ENCODE measurements around the gene COA1. TPM values are rescaled to one million over a fixed set of nuclear protein-coding genes. Genes with fewer than 3 reads are reported as not detected.
"Not testable (repeated sequence)": the region's sequence is repeated elsewhere in the genome, so short reads cannot be mapped to it uniquely, and the experiment has no call there.

Gene COA1, protein sequence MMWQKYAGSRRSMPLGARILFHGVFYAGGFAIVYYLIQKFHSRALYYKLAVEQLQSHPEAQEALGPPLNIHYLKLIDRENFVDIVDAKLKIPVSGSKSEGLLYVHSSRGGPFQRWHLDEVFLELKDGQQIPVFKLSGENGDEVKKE
- 10 to 100 TPM; 31.8 to 53.2 (median 39.8) TPM for total RNA-seq

DNA sequence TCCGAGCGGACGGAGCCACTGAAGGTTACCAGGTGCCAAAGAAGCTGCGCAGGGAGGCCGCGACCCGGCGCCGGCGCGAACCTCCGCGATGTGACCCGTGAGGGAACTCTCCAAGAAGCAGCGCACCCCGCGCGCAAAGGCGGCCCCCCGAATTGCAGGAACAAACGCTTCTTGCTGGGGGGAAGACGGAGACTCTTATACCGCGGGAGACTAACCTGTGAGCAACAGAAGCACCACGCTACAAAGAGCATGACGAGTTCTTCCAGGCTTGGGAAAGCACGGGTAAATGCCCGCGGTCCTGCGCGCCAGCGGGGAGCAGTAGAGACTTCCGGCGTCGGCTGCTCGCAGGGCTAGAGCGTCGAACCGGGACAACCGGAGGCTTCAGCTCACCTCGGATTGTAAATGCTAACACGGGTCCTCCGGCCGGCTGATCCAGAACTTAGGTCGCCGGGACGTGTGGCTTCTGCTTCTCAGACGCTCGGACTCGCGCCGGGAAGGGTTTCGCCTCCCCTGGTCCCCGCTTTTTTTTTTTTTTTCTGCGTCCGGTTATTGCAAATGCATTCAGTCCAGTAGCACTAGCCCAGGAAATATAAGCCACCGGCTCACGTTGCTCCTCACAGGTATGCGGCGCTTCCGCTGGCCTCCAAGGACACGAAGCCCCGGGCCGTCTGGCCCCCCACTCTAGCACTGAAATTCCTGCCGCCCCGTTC is at the start of gene COA1:
COA1 (minus strand) TSS at position 310 of the 710 bp plus-strand sequence. CDS start 80,909 bp downstream, outside the sequence.
- WGBS, 2 donors (ENCODE audit: low coverage in 1 of 2) = 0 to 1% methylated on average over 18 to 66 of the region's 66 CpGs
- peaks cover 0 to 41% (median 14%) of the 10 kb centered on the region in 4 donors for H3K4me1 ChIP-seq
- intact Hi-C loops (cut with DNase I; ENCODE audit: low total_unique reads) (loop anchor here (10.0 kb wide), 1 partner anchor 105 kb away; no protein-coding TSS in a partner anchor), in situ Hi-C loops (cut with MboI; ENCODE audit: low pct_ligation_motif_present in 1 of 4, low pct_unique_long_range_greater_than_20kb in 1 of 4, low sequenced_read_pairs in 3 of 4) (loop anchor here in 1 of 4 donors (25.0 kb wide), 1 partner anchor 108 kb away; no protein-coding TSS in a partner anchor)
- TF ChIP-seq EP300 (IDR thresholded peaks at IDR 0.05; ENCODE audit: low read depth) (no peak), POLR2AphosphoS5 (IDR thresholded peaks at IDR 0.05) (peak; percentile 47 to 71 (median 61)), POLR2A (IDR thresholded peaks at IDR 0.05) (peak; percentile 55)
- TF ChIP-seq, protein P1, sequence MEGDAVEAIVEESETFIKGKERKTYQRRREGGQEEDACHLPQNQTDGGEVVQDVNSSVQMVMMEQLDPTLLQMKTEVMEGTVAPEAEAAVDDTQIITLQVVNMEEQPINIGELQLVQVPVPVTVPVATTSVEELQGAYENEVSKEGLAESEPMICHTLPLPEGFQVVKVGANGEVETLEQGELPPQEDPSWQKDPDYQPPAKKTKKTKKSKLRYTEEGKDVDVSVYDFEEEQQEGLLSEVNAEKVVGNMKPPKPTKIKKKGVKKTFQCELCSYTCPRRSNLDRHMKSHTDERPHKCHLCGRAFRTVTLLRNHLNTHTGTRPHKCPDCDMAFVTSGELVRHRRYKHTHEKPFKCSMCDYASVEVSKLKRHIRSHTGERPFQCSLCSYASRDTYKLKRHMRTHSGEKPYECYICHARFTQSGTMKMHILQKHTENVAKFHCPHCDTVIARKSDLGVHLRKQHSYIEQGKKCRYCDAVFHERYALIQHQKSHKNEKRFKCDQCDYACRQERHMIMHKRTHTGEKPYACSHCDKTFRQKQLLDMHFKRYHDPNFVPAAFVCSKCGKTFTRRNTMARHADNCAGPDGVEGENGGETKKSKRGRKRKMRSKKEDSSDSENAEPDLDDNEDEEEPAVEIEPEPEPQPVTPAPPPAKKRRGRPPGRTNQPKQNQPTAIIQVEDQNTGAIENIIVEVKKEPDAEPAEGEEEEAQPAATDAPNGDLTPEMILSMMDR (IDR thresholded peaks at IDR 0.05) = peak in 3 of 5 experiments; percentile 16 to 41 (median 20)
- DNase-seq = peak; percentile 88
- no peaks in the 10 kb centered on the region for H3K27me3 ChIP-seq
- peak within 1 kb of the TSS; percentile 82 to 88 (median 86) for H3K27ac ChIP-seq
- H3K4me3 ChIP-seq = peak within 1 kb of the TSS; percentile 17 to 82 (median 60)
- no peaks in the 10 kb centered on the region for H3K9me3 ChIP-seq
- no peaks in the 10 kb centered on the region for H3K36me3 ChIP-seq

DNA sequence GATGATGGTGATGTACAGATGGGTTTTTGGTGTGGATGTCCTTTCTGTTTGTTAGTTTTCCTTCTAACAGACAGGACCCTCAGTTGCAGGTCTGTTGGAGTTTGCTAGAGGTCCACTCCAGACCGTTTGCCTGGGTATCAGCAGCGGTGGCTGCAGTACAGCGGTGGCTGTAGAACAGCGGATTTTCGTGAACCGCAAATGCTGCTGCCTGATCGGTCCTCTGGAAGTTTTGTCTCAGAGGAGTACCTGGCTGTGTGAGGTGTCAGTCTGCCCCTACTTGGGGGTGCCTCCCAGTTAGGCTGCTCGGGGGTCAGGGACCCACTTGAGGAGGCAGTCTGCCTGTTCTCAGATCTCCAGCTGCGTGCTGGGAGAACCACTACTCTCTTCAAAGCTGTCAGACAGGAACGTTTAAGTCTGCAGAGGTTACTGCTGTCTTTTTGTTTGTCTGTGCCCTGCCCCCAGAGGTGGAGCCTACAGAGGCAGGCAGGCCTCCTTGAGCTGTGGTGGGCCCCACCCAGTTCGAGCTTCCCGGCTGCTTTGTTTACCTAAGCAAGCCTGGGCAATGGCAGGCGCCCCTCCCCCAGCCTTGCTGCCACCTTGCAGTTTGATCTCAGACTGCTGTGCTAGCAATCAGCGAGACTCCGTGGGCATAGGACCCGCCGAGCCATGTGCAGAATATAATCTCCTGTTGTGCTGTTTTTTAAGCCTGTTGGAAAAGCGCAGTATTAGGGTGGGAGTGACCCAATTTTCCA is 49.1 kb upstream of the COA1 start:
- 82% methylated on average over 14 of the region's 18 CpGs; no CpG with 5 or more reads in 1 of the 2 donors for WGBS, 2 donors (ENCODE audit: low coverage in 1 of 2)
- H3K36me3 ChIP-seq; DNase-seq; H3K4me3 ChIP-seq; H3K9me3 ChIP-seq; H3K27me3 ChIP-seq; intact Hi-C loops (cut with DNase I; ENCODE audit: low total_unique reads); in situ Hi-C loops (cut with MboI; ENCODE audit: low pct_ligation_motif_present in 1 of 4, low pct_unique_long_range_greater_than_20kb in 1 of 4, low sequenced_read_pairs in 3 of 4): not testable (repeated sequence)
- H3K4me1 ChIP-seq = peaks cover 0 to 24% (median 8%) of the 10 kb centered on the region in 4 donors
- H3K27ac ChIP-seq = peak overlapping the region in 2 of 4 donors; percentile 13 to 25

DNA sequence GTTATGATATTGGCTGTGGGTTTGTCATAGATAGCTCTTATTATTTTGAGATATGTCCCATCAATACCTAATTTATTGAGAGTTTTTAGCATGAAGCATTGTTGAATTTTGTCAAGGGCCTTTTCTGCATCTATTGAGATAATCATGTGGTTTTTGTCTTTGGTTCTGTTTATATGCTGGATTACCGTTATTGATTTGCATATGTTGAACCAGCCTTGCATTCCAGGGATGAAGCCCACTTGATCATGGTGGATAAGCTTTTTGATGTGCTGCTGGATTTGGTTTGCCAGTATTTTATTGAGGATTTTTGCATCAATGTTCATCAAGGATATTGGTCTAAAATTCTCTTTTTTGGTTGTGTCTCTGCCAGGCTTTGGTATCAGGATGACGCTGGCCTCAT is 45.9 kb upstream of the COA1 start:
- in situ Hi-C loops (cut with MboI; ENCODE audit: low pct_ligation_motif_present in 1 of 4, low pct_unique_long_range_greater_than_20kb in 1 of 4, low sequenced_read_pairs in 3 of 4); H3K27ac ChIP-seq; intact Hi-C loops (cut with DNase I; ENCODE audit: low total_unique reads); DNase-seq; H3K4me3 ChIP-seq; H3K27me3 ChIP-seq; H3K9me3 ChIP-seq; H3K36me3 ChIP-seq; H3K4me1 ChIP-seq: not testable (repeated sequence)
- 94 to 100% methylated on average over 1 to 2 of the region's 2 CpGs for WGBS, 2 donors (ENCODE audit: low coverage in 1 of 2)

DNA sequence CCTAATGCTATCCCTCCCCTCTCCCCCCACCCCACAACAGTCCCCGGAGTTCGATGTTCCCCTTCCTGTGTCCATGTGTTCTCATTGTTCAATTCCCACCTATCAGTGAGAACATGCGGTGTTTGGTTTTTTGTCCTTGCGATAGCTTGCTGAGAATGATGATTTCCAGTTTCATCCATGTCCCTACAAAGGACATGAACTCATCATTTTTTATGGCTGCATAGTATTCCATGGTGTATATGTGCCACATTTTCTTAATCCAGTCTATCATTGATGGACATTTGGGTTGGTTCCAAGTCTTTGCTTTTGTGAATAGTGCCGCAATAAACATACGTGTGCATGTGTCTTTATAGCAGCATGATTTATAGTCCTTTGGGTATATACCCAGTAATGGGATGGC is 43.9 kb upstream of the COA1 start:
- H3K4me3 ChIP-seq; H3K9me3 ChIP-seq; in situ Hi-C loops (cut with MboI; ENCODE audit: low pct_ligation_motif_present in 1 of 4, low pct_unique_long_range_greater_than_20kb in 1 of 4, low sequenced_read_pairs in 3 of 4); intact Hi-C loops (cut with DNase I; ENCODE audit: low total_unique reads); DNase-seq; H3K36me3 ChIP-seq; H3K27ac ChIP-seq; H3K27me3 ChIP-seq; H3K4me1 ChIP-seq: not testable (repeated sequence)
- WGBS, 2 donors (ENCODE audit: low coverage in 1 of 2) = 88 to 97% methylated on average over 5 to 6 of the region's 6 CpGs

DNA sequence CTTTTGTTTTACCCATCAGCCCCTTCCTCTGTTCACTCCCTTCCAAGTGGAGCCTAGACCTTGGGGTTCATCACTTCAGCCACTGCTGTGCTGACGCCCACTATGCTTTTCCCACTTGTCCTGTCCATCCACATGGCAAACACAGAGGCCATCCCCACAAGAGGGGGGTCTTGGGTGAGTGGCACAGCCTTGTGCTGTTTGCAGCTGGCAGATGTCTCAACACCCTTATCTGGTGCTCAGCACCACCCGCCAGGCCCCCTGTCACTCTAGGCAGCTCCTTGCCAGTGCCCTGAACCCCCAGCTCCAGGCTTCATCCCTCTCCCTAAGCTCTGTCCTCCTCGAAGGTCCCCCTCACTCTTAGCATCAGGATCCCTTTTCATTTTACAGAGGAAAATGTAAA is 42.2 kb upstream of the COA1 start:
- no peaks in the 10 kb centered on the region for H3K4me1 ChIP-seq
- H3K27me3 ChIP-seq = no peaks in the 10 kb centered on the region
- no peak overlapping the region for H3K4me3 ChIP-seq
- no peak for DNase-seq
- intact Hi-C loops (cut with DNase I; ENCODE audit: low total_unique reads) (no loop called here), in situ Hi-C loops (cut with MboI; ENCODE audit: low pct_ligation_motif_present in 1 of 4, low pct_unique_long_range_greater_than_20kb in 1 of 4, low sequenced_read_pairs in 3 of 4) (no loop called here)
- no peak for TF ChIP-seq EP300 (IDR thresholded peaks at IDR 0.05; ENCODE audit: low read depth)
- TF ChIP-seq POLR2A (IDR thresholded peaks at IDR 0.05) = no peak
- TF ChIP-seq, protein P1 (IDR thresholded peaks at IDR 0.05) = no peak
- no peak for TF ChIP-seq POLR2AphosphoS5 (IDR thresholded peaks at IDR 0.05)
- H3K27ac ChIP-seq = no peak overlapping the region
- no peaks in the 10 kb centered on the region for H3K9me3 ChIP-seq
- no peaks in the 10 kb centered on the region for H3K36me3 ChIP-seq
- WGBS, 2 donors (ENCODE audit: low coverage in 1 of 2) = 76 to 86% methylated on average over 2 to 3 of the region's 3 CpGs
